Activated T-helper 9 cell treated with anti-CD3 and anti-CD28 coated beads, Interleukin-2, amount 50 U/mL, for 16 hours (primary cell): ENCODE results near the gene CROCC2.

ENCODE experiments used
- DNase-seq: peaks from one replicate; pipeline ENCODE4 v3.0.0-alpha.2; 2020; ENCODE audit warnings: low read depth

Gene CROCC2

DNA sequence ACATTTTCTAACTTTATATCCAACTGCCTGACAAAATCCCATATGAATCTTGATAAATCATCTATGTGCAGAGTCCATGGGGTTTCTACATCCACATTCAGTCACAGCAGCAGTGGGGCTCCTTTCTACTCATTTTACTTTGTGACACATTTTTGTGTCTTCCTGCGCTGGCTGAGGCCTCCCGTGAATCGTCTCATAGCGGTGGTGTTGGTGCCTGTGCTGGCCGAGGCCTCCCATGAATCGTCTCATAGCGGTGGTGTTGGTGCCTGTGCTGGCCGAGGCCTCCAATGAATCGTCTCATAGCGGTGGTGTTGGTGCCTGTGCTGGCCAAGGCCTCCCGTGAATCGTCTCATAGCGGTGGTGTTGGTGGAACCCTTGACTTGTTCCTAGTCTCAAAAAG lies 109.3 kb downstream of the CROCC2 start:
- no peak for DNase-seq

DNA sequence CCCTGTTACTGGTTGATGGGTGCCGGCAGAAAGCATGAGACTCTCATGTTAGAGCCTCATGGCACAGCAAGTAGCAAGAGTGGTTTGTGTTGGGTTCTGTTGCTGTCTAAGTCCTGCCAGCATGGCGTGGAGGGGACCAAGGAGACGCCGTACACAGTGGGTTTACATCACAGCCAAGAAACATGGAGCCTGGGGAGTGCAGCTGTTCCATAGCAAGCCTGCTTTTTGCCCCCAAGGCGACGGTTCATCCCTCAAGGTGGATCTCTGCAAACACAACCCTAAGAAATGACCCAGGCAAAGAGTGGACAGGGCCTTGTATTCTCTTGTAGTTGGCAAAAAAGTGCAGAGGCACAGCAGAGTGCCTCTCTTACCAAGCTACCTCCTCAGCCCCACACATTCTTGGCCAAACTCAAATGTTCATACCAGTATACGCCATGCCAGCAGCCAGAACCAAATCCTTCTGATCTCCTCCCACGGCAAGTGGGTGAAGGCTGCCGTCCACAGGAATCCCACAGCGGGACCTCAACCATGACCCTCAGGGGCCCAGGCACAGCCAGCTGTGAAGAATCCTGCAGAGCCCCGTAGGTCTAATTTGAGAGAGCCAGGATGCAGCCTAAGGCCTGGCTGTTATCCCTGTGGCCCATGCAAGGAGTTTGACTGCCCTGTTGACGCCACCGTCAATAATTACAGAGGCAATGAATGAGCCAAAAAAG lies 111.2 kb downstream of the CROCC2 start:
- no peak for DNase-seq

DNA sequence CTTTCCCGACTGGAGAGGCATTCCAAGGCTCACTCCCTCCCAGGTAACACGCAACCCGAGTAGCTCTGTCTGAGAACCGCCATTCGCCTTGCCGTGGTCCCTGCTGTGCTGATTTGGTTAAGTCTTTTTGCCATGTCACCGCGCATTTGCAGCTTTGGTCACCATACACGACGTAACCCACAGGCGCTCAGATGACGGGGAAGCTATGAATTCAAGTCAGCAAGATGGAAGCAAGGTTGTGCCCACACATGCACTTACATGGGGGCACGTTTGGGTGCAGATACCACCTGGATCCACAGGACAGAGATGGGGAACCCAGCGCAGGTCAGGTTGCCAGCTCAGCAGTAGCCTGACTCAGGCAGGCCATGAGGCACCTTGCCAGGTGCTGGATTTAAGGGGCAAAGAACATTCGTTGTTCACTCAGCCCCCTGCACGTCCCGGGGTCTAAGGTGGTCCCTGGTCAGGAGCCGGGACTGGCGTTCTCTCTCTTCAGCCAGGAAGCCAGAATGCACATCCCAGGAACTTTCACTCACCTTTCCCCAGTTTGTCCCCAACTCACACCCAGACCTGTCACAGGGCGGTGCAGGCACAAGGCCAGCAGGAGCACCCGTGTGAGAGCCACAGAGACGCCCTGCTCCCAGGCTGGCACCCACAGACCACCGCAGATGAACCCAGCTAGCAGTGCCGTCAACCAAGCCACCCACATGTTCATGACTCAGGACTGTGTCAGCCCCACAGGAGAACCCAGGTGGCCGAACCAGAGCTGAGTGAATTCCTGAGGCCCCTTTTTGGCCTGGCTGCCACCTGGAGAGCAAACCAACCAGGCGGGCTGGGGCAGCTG lies 112.1 kb downstream of the CROCC2 start:
- DNase-seq = no peak

DNA sequence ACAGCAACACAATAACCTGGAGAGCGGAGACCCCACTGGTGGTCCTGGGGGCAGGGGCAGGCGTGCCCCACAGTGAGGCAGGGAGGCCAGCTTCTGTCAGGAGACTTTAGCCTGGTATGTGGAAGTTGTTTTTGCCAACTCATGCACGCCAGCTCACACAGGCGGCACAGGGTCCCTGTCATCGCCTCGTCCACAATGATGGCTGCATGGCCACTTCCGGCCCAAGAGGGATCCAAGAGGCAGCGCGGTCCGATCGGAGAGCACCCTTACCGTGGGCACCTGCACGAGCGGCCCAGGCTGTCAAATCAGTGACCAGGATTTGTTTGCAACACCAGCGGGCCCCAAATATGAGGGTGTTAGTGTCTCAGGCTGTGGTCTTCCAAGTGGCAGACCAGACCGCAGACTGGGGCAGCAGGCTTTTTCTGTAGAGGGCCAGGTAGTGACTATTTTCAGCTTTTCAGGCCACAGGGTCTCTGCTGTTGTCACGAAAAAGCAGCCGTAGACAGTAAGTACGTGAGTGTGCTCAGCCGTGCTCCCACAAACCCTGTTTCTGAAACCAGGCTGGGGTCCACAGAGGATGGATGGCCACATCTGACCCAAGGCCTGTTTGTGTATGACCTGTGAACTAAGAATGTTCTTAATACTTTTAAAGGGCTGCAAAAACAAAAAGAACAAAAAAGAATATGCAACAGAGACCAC lies 113.5 kb downstream of the CROCC2 start:
- no peak for DNase-seq

DNA sequence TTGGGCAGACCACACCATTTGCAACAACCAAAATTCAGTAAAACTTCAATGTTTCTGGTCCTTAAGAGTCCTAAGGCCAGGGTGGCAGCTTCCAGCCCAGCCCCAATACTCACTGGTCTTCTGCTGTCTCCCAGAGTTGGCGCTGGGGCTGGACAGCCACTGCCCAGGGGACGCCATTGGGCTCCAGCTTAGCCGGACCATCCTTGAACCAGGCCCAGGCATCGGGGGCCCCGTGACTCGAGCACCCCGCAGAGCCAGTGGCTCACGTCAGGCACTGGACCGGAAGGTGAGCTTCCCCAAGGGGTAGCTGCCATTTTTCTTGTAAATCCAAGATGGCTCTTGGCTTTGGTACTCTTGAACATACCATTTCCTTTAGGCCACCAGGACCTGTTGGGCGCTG lies 114.1 kb downstream of the CROCC2 start:
- no peak for DNase-seq

DNA sequence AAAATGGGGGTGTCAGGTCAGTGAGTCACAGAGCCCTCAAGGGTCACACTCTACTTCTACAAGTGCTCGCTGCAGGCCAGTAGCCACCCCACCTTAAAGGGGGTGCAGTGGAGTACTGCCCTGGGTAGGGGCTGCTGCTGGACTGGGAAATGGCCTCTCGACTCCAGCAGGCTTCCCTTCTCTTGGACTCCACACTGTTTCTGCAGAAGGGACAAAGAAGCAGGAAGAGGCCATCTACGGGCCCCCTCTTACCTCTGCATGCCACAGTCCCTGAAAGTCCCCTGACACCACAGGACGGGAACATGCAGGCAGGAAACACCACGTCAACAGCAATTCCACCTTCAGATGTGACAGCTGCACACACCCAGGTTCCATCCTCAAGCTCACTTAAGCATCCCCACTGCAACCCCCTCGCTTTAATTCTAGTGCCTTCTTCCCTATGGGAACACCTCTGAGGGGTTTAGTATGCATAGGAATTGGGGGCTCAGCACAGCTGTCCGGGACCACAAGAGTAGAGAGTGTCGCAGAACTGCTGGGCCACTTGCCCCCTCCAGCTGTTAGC lies 114.6 kb downstream of the CROCC2 start:
- no peak for DNase-seq

DNA sequence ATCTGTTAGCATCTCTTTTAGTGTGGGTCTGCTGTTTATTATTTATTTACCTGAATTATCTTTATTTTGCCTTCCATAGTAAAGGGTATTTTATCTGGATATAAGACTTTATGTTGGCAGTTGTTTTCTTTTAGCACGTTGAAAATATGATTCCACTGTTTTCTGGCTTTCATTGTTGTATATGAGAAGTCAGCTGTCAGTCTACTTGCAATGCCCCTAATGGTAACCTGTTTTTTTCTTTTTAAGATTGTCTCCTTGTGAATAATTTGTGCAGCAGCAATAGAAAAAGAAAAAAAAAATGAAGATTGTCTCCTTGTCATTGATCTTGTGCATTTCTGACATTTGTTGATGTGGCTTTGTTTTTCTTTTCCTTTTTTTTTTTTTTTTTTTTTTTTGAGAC lies 119.5 kb downstream of the CROCC2 start:
- DNase-seq = no peak

DNA sequence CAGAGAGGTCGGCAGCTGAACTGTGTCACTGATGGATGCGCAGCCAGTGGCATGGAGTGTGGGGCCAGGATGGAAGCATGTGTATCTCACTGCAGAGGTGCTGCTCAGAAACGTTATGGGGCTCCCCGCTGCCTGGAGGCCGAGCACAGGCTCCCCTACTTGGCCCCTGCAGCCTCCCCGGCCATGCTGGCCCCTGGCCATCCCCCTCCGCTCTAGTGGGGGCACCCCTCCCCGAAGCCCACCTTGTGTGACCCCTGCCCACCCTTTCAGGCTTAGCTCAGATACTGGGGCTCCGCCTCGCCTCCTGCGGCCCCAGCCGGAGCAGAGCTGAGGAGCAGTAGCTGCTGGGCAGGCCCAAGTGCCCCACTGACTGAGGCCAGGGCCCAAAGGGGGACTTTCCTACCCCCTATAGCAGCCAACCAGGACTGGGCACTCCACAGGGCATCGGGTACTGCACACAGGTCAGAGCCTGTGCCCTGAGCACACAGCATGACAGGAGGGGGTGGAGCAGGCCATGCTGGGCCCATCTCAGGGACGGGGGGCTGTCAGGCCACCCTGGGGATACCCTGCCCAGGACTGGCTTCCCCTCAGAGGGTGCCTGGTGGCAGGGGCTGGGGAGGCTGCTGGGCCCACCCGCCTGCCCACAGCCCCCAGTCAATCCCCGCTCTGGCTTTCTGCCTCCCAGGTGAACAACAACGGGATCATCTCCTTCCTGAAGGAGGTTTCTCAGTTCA lies 123.6 kb downstream of the CROCC2 start:
- no peak for DNase-seq

DNA sequence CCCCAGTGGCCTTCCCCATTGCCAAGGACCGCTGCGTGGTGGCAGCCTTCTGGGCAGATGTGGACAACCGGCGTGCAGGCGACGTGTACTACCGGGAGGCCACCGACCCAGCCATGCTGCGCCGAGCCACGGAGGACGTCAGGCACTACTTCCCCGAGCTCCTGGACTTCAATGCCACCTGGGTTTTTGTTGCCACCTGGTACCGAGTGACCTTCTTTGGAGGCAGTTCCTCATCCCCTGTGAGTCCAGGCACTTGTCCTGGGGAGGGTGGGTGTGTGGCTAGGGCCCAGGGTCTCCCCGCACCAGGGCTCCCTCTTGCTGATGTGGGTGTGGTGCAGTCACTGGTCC lies 124.2 kb downstream of the CROCC2 start:
- no peak for DNase-seq

DNA sequence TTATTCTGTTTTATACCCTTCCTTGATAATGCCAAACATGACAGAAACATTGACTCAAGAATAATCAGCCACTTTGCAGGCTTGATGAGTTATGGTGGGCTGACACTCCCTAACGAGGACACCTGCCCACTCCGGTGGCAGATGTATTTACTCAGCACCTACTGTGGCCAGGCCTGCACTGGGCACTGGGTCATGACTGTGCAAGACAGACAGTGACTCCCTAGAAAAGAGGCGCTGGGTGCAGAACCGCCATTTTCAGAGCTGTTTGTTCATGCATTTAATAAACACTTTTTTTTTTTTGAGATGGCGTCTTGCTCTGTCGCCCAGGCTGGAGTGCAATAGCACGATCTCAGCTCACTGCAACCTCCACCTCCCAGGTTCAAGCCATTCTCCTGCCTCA lies 124.7 kb downstream of the CROCC2 start:
- DNase-seq = no peak

DNA sequence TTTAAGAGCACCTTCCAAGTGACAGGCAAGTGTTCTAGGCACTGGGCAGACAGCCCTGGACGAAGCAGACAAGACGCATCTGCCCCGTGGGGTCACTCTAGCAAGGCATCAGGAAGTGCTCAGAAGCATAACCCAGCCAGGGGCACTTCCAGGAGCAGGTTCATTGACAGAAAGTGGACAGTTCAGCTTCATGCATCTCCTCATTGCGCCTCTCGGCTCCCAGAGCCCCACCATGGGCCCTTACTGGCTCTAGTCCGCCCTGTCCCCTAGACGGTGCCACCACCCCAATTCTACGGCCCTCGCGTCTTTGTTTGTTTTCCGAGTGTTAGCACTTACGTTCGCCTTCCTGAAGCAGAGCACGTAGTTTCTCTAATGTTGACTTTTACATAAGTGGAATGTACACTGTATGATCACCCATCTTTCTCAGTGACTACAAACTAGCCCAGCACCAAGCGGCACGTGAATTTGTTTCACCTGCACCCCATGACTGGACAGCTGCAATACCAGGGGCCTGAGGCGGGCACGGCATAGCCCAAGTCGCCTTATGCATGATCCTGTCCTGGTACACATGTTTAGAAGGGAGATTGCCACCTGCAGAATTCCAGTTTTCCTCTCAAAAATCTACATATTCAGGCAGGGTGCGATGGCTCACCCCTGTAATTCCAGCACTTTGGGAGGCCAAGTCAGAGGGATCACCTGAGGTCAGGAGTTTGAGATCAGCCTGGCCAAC lies 125.5 kb downstream of the CROCC2 start:
- no peak for DNase-seq

DNA sequence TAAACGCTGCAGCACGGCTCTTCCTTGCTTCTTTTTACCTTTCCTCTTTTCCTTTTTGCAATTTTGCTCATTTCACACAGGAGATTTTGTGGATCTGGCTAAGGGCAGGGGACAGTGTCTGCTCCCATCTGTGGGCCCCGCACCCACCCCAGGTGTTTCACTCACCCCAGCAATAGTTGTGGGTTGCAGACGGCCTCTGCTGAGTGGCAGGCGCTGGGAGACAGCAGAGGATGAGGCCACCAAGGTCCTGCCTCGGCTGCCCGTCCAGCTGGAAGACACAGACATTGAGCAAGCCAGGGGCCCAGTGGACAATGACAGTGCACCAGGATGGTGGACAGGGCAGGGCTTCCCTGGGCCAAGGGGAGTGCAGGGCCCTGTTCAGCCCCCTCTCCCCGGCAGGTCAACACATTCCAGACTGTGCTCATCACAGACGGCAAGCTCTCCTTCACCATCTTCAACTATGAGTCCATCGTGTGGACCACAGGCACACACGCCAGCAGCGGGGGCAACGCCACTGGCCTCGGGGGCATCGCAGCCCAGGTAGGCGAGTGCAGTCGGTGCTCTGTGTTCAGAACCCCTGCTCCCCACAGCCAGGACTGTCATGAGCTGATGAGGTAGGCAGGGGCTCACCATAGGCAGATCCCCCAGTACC lies 127.3 kb downstream of the CROCC2 start:
- DNase-seq = no peak

DNA sequence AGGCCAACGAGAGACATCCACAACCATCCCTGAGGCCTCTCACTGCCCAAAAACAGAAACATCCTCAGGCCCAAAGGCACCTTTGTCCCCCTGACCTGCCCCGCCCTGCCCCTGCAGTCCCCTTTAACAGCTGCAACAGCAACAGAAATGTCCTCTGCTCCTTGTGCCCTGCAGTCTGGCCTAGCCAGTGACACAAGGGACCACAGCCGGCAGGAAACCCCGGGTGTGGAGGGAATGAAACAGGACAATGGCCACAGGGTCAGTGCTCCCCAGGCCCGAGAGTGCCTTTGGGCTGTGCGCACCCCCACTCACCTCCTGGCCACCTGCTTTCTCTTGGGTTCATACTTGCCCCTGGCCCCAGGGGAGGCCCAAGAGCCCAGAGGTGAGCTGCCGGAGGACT lies 127.9 kb downstream of the CROCC2 start:
- no peak for DNase-seq

DNA sequence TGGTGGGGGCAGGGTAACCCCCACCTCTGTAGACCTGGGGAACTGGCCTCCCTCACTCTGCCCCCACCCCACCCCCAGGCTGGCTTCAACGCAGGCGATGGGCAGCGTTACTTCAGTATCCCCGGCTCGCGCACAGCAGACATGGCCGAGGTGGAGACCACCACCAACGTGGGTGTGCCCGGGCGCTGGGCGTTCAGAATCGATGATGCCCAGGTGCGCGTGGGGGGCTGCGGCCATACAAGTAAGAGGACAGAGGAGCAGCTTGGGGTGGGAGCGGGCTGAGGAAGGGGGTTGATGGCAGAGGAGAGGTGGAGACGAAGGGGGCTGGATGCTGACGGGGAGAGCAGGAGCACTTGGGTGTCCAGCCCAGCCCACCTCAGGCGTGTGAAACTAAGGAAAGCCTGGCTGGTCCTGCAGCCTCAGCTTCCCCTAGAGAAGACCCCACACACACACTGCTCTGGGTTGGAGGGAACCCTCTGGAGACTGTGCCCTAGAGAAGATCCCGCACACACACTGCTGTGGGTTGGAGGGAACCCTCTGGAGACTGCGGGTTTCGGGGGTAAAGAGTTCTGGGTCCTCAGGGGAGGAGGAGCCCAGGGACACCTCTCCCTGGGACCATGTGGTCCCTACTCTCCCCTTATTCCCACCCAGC lies 128.5 kb downstream of the CROCC2 start:
- no peak for DNase-seq

DNA sequence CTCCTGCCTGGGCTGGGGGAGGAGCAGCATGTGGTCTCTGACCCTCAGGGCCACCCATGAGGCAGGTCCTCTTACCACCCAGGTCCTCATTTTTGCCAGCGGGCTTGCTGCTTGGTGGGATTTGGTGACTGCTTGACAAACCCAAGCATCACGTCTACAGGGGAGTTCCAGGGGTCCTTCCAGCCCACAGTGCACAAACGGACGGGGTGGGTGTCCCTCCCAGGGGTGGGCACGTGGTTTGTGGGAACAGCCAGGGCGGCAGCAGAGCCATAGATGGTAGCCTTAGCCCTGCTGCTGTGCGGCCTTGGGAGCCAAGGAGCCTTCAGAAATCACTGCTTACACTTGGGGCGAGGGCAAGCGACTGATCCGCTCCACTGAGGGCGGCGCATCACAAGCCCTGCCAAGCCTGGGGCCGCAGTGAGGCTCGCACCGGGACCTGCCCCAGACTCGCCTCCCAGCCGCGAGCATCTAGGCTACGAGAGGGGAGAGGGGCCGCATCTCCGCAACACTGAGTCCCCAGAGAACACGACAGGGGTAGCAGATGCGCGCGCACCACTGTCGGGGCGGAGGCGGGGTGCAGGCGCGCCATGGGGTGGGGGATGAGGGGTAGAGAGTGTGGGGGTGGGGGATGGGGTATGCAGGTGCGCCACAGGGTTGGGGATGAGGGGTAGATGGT lies 129.1 kb downstream of the CROCC2 start:
- peak; percentile 40 for DNase-seq

DNA sequence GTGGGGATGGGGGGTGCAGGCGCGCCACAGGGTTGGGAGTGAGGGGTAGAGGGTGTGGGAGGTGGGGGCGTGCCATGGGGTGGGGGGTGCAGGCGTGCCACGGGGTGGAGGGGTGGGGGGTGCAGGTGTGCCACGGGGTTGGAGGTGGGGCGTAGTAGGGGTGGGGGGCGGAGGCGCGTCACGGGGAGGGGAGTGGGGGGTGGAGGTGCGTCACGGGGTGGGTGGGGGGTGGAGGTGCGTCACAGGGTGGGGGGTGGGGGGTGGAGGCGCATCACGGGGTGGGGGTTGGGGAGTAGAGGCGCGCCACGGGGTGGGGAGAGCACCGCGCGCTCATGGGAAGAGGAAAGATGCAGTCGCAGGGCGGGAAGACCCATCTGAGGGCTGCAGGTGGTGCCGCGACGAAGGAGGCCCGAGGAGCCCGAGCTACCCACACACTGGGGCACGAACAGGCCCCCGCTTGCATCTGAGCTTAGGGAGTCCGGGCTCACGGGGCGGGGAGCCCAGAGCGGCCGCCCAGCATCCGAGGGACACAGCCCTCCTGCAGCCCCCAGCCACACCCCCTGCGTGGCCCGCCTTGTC lies 129.8 kb downstream of the CROCC2 start:
- DNase-seq = peak; percentile 37

DNA sequence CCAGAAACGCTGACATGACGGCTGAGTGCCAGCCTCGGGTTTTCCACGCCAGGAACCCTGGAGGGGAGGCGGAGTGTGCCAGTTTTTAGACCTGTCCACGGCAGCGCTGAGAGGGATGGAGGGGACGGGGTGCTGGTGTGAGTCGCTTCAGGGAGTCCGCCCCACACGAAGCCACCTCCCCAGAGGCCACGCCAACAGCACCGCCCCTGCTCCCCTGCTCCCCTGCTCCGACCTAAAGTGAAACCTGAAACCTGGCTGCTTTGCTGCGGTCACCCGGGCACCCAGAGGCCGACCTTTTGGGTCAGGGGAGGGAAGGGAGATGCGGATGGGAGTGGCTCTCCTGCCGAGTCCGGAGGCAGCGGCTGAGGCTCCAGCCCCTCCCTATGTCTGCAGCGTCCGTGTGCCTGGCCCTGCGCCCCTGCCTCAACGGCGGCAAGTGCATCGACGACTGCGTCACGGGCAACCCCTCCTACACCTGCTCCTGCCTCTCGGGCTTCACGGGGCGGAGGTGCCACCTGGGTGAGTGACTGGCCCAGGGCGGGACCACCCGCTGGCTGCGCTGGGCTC lies 130.3 kb downstream of the CROCC2 start:
- peak; percentile 36 for DNase-seq

DNA sequence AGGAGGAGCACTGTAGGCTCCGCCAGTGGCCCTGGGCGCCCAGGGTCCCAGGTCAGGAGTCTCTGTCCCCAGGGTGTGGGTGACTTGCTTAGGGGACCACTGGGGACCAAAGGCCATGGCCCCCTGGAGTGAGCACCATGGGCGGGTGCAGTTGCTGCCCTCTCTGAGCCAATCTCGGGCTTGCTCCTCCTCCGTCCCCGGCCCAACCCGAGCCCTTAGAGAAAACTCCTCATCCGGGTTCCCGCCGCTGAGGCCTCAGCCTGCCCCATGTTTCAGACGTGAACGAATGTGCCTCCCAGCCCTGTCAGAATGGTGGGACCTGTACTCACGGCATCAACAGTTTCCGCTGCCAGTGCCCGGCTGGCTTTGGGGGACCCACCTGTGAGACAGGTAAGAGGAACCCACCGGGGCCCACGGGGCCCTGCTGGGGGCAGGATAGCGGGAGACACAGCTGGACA lies 130.9 kb downstream of the CROCC2 start:
- DNase-seq = no peak

DNA sequence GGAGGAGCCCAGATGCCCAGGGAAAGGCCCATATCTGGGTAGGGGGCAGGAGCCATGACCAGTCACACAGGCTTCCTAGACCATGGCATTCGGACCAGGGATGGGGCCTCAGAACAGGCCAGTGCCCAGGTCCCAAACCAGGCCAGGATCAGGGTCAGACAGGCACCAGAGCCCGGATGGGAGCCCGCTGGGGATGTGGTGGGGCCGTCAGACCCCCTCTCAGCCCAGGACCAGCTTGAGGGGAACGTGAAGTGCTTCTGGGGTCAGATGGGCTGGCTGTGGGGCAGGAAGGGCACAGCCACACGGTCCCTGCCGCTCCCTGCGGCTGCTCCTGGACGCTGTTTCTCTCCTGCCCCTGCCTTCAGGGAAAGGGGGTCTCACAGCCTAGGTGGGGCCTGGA lies 131.4 kb downstream of the CROCC2 start:
- no peak for DNase-seq
